22Rv1 (cell line): ENCODE results near the gene SEC14L5.

Experiments used
- ZFX ChIP-seq: fragments of 450-650 bp; IDR thresholded peaks from 2 replicates; pipeline ENCODE4 v1.6.1; 2017; ENCODE audit warnings: antibody characterized with exemption, borderline replicate concordance
- TF ChIP-seq, protein P1 (sequence below): fragments of 450-650 bp; IDR thresholded peaks from 2 replicates; pipeline ENCODE4 v1.5.1; 2017; ENCODE audit warnings: mild to moderate bottlenecking

DNA sequence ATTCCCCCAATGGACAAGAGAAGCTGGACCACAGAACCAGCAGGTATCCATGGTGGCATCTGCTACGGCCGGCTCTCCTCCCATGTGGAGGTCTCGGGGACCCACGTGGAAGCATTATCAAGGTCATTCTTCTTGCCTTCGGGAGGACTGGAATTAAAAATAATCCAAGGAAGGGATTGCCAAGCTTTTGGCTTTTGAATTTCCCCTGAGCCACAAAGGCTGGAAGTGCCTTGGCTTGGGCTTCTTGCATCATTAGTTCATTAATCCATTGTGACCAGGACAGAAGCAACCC lies 59.5 kb downstream of the SEC14L5 start:
- TF ChIP-seq, protein P1, sequence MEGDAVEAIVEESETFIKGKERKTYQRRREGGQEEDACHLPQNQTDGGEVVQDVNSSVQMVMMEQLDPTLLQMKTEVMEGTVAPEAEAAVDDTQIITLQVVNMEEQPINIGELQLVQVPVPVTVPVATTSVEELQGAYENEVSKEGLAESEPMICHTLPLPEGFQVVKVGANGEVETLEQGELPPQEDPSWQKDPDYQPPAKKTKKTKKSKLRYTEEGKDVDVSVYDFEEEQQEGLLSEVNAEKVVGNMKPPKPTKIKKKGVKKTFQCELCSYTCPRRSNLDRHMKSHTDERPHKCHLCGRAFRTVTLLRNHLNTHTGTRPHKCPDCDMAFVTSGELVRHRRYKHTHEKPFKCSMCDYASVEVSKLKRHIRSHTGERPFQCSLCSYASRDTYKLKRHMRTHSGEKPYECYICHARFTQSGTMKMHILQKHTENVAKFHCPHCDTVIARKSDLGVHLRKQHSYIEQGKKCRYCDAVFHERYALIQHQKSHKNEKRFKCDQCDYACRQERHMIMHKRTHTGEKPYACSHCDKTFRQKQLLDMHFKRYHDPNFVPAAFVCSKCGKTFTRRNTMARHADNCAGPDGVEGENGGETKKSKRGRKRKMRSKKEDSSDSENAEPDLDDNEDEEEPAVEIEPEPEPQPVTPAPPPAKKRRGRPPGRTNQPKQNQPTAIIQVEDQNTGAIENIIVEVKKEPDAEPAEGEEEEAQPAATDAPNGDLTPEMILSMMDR, result no peak
- no peak for TF ChIP-seq ZFX
